HCT116 (cell line): ENCODE results near the gene MTCP1.

Experiments
- CBX3 ChIP-seq: IDR thresholded peaks from 2 replicates; pipeline ENCODE4 v1.6.1; 2012; ENCODE audit warnings: low read depth
- EGR1 ChIP-seq: IDR thresholded peaks from 2 replicates; pipeline ENCODE4 v1.6.1; 2012; ENCODE audit warnings: low read depth
- EZH2 ChIP-seq: fragments of 200-600 bp; sonication (generic); IDR thresholded peaks from 2 replicates; pipeline ENCODE4 v1.6.1; 2017; ENCODE audit warnings: antibody characterized with exemption, mixed run types
- POLR2A ChIP-seq: IDR thresholded peaks from 2 replicates; pipeline ENCODE4 v1.7.0; 2011; ENCODE audit warnings: borderline replicate concordance; ENCODE audit not compliant: insufficient read depth, insufficient read length; ENCODE audit errors: extremely low read depth
- POLR2AphosphoS5 ChIP-seq: IDR thresholded peaks from 2 replicates; pipeline ENCODE4 v1.6.1; 2011; ENCODE audit warnings: mild to moderate bottlenecking, low read depth, low read length, moderate library complexity
- RAD21 ChIP-seq: IDR thresholded peaks from 2 replicates; pipeline ENCODE4 v1.6.1; 2012; ENCODE audit warnings: low read depth, mild to moderate bottlenecking
- YY1 ChIP-seq: IDR thresholded peaks from 2 replicates; pipeline ENCODE4 v1.6.1; 2011; ENCODE audit warnings: low read length, low read depth, moderate library complexity, mild to moderate bottlenecking; ENCODE audit not compliant: insufficient replicate concordance; ENCODE audit errors: extremely low read depth
- TF ChIP-seq, protein P1 (sequence below), 3 experiments: fragments of 200-600 bp in 1 of 3; sonication (generic) in 1 of 3; IDR thresholded peaks in 2 of 3; conservative IDR thresholded peaks in 1 of 3; 2 replicates each; pipeline ENCODE4 v1.5.1; 2012 to 2017; ENCODE audit warnings: low read depth in 2 of 3, low read length in 2 of 3, antibody characterized with exemption in 1 of 3, borderline replicate concordance in 1 of 3, control low read depth in 1 of 3, mild to moderate bottlenecking in 1 of 3, mixed read lengths in 1 of 3, mixed run types in 1 of 3, moderate library complexity in 1 of 3; ENCODE audit not compliant: insufficient read depth in 1 of 3
- TF ChIP-seq, protein P2 (sequence below): IDR thresholded peaks from 2 replicates; pipeline ENCODE4 v1.6.1; 2012
- TF ChIP-seq, protein P3 (sequence below): IDR thresholded peaks from 2 replicates; pipeline ENCODE4 v1.6.1; 2012; ENCODE audit warnings: low read depth

GRCh38 chrX:155094468-155095061, 23.6 kb upstream of the MTCP1 start:
- TF ChIP-seq POLR2A, result no peak
- TF ChIP-seq, protein P1, sequence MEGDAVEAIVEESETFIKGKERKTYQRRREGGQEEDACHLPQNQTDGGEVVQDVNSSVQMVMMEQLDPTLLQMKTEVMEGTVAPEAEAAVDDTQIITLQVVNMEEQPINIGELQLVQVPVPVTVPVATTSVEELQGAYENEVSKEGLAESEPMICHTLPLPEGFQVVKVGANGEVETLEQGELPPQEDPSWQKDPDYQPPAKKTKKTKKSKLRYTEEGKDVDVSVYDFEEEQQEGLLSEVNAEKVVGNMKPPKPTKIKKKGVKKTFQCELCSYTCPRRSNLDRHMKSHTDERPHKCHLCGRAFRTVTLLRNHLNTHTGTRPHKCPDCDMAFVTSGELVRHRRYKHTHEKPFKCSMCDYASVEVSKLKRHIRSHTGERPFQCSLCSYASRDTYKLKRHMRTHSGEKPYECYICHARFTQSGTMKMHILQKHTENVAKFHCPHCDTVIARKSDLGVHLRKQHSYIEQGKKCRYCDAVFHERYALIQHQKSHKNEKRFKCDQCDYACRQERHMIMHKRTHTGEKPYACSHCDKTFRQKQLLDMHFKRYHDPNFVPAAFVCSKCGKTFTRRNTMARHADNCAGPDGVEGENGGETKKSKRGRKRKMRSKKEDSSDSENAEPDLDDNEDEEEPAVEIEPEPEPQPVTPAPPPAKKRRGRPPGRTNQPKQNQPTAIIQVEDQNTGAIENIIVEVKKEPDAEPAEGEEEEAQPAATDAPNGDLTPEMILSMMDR (IDR thresholded peaks at IDR 0.05 in 2 of 3, conservative IDR thresholded peaks at IDR 0.05 in 1 of 3; ENCODE audit: borderline replicate concordance in 1 of 3, insufficient read depth in 1 of 3, low read depth in 2 of 3, low read length in 2 of 3), result peak; percentile 28 to 70 (median 60); a peak in 5 of 6 replicates
- TF ChIP-seq, protein P2, sequence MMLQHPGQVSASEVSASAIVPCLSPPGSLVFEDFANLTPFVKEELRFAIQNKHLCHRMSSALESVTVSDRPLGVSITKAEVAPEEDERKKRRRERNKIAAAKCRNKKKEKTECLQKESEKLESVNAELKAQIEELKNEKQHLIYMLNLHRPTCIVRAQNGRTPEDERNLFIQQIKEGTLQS, result no peak
- TF ChIP-seq EZH2, result no peak
- TF ChIP-seq, protein P3, sequence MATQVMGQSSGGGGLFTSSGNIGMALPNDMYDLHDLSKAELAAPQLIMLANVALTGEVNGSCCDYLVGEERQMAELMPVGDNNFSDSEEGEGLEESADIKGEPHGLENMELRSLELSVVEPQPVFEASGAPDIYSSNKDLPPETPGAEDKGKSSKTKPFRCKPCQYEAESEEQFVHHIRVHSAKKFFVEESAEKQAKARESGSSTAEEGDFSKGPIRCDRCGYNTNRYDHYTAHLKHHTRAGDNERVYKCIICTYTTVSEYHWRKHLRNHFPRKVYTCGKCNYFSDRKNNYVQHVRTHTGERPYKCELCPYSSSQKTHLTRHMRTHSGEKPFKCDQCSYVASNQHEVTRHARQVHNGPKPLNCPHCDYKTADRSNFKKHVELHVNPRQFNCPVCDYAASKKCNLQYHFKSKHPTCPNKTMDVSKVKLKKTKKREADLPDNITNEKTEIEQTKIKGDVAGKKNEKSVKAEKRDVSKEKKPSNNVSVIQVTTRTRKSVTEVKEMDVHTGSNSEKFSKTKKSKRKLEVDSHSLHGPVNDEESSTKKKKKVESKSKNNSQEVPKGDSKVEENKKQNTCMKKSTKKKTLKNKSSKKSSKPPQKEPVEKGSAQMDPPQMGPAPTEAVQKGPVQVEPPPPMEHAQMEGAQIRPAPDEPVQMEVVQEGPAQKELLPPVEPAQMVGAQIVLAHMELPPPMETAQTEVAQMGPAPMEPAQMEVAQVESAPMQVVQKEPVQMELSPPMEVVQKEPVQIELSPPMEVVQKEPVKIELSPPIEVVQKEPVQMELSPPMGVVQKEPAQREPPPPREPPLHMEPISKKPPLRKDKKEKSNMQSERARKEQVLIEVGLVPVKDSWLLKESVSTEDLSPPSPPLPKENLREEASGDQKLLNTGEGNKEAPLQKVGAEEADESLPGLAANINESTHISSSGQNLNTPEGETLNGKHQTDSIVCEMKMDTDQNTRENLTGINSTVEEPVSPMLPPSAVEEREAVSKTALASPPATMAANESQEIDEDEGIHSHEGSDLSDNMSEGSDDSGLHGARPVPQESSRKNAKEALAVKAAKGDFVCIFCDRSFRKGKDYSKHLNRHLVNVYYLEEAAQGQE, result no peak
- TF ChIP-seq YY1, result no peak
- no peak for TF ChIP-seq CBX3
- TF ChIP-seq EGR1, result no peak
- TF ChIP-seq RAD21, result peak; percentile 34; the same call in 1 of the 2 replicates
- no peak for TF ChIP-seq POLR2AphosphoS5
